ENCODE results near the gene SLC25A11. TPM values are rescaled to one million over a fixed set of nuclear protein-coding genes. Genes with fewer than 3 reads are reported as not detected.

Gene SLC25A11
- total and polyA plus RNA-seq, 3 experiments from 2014 or later, result 85.1 to 101 (median 90.0) TPM

DNA sequence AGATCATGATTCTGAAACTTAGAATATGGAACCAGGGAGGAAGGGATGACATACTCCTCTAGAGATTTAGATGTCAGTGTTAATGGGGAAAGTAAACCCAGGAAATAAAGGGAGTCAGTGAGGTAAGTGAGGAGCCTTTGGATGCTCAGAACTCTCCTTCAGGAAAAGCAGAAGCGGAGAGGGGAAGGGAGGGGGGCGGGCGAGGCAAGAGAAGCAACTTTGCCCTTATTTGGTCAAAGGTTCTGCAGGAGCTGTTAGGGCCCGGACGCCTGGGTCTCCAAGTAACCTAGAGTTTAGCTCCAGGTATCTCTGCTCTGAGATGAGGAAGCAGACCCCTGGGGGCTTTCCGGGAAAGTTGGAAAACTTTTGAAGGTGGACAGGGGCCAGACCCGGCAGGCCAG is 7.2 kb upstream of the SLC25A11 start:
- no peak for DNase-seq
- Histone ChIP-seq H3K36me3 (ENCODE audit: insufficient read depth, low read length) (peaks cover 35% of the 10 kb centered on the region), H3K27ac (ENCODE audit: low read depth, low read length) (peak overlapping the region; percentile 58), H3K4me3 (ENCODE audit: low read length) (peak overlapping the region; percentile 97), H3K9me3 (ENCODE audit: low read length) (no peaks in the 10 kb centered on the region), H3K27me3 (ENCODE audit: insufficient read depth, low read length, poor library complexity, severe bottlenecking) (no peaks in the 10 kb centered on the region), H3K4me1 (ENCODE audit: insufficient read depth, low read length) (peaks cover 56% of the 10 kb centered on the region)
- CTCF ChIA-PET, result interaction anchor here (0.5 to 3.3 kb wide), 5 partner anchors 20 to 117 kb away, joined by 3 to 17 read pairs (median 3); partner anchors contain the start of gene SPAG7
- Mint-ChIP-seq H3K4me3 (peak overlapping the region; percentile 94 to 100 (median 97)), H3K27me3 (peaks cover 0 to 5% of the 10 kb centered on the region in 2 donors), H3K9me3 (no peaks in the 10 kb centered on the region), H3K27ac (peak overlapping the region; percentile 73 to 97 (median 92)), H3K36me3 (peaks cover 8 to 53% (median 24%) of the 10 kb centered on the region in 3 donors), H3K4me1 (peaks cover 55 to 67% (median 65%) of the 10 kb centered on the region in 3 donors)
- POLR2A ChIA-PET, result interaction anchor here (0.7 to 11.7 kb wide), 6 partner anchors 8 to 127 kb away, joined by 3 to 187 read pairs (median 4); partner anchors contain the start of genes C17orf107, RNF167, SLC25A11 and SPAG7

DNA sequence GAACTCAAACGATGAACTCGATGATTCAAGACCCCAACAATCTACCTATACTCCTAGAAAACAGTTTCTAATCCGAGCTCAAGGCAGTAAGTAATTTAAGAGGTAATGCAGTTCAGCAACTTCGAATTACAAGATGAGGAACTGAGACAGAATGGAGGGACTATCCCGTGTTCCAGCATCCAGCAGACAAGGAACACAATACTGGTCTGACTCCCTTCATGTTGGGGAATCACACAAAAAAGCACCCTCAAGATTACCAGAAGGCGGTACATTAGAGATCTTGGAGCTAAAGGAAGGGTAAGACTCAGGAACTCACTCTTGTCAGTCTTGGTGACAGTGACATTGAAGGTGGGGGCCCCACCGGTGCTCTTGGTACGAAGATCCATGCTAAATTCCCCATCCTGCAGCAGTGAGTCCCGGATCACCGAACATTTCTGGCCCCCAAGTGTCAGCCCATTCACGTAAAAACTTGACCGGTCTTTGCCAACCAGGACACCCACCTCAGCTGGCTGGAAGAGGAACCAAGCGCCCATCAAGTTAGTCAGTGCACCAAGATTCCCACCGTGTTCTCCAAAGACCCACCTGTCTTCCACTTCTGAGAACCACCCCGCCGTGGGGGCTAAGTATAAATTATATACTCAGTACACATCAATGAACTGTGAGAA is 6.6 kb upstream of the SLC25A11 start:
- Histone ChIP-seq H3K4me3 (ENCODE audit: low read length) (peak overlapping the region; percentile 97), H3K36me3 (ENCODE audit: insufficient read depth, low read length) (peaks cover 35% of the 10 kb centered on the region), H3K27ac (ENCODE audit: low read depth, low read length) (peak overlapping the region; percentile 58), H3K9me3 (ENCODE audit: low read length) (no peaks in the 10 kb centered on the region), H3K27me3 (ENCODE audit: insufficient read depth, low read length, poor library complexity, severe bottlenecking) (no peaks in the 10 kb centered on the region), H3K4me1 (ENCODE audit: insufficient read depth, low read length) (peaks cover 61% of the 10 kb centered on the region)
- Mint-ChIP-seq H3K27me3 (peaks cover 0 to 5% of the 10 kb centered on the region in 2 donors), H3K9me3 (no peaks in the 10 kb centered on the region), H3K36me3 (peaks cover 13 to 59% (median 29%) of the 10 kb centered on the region in 3 donors), H3K4me3 (peak overlapping the region; percentile 94 to 100 (median 97)), H3K27ac (peak overlapping the region; percentile 73 to 97 (median 92)), H3K4me1 (peaks cover 61 to 73% (median 71%) of the 10 kb centered on the region in 3 donors)
- no peak for DNase-seq
- ChIA-PET POLR2A (interaction anchor here (1.2 to 11.7 kb wide), 3 partner anchors 20 to 47 kb away, joined by 3 to 187 read pairs (median 4); partner anchors contain the start of genes C17orf107 and SPAG7), CTCF (interaction anchor here (0.5 to 3.3 kb wide), 4 partner anchors 21 to 118 kb away, joined by 3 to 17 read pairs (median 5); partner anchors contain the start of gene SPAG7)

DNA sequence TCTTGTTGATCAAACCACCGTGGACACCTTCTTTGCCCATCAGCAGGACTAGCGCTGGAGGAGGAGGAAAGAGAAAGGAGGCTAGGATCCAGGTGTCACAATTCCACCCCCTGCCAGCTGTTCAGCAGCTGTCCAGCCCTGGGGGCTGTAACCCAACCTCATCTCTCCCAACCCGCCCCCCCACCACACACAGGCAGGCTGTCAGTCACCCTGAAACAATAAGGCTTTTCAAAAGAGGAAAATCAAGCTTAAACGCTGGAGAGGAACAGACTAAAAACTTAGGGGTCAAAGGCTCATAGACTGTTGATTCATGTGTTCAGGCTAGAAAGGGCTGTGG is 6.1 kb upstream of the SLC25A11 start:
- H3K4me1 Mint-ChIP-seq, result peaks cover 64 to 74% (median 73%) of the 10 kb centered on the region in 3 donors
- POLR2A ChIA-PET, result interaction anchor here (1.4 to 11.7 kb wide), 2 partner anchors 21 to 46 kb away, joined by 4 to 187 read pairs; partner anchors contain the start of genes C17orf107 and SPAG7
- H3K4me1 ChIP-seq (ENCODE audit: insufficient read depth, low read length), result peaks cover 67% of the 10 kb centered on the region

DNA sequence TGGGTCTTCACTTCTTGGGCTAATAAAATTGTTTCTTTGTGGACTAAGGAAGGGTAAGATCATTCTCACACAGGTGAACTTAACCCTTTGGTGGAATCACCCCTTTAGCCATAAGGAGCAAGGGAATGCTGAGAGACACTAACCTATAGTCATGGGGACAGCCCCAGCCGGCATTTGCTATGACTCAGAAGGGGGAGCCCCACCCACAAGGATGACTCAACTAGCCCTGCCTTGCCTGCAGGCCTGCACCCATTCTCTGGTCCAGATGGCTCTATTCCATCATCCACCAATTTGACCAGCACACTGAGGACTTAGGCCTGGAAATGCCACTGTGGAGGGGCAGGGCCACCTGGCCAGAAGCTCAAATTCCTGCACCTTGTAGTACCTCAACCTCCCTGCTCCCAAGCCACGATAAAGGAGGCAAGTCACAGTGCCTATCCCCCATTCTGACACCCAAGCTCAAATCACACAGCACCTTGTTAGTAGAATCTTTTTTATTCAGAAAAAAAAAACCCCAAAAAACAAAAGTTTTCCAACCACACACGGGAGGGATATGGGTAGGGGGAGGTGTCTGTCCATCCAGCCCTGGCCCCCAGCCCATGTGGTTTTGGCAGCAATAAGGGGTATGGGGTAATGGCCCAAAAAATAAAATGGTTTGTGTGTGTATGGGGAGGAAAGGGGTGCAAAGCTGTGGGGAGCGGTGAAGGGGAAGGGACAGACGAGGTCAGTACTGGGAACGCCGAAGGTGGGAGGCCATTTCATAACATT is 5.5 kb upstream of the SLC25A11 start:
- peak overlapping the region; percentile 92 to 99 (median 96) for H3K27ac Mint-ChIP-seq
- Histone ChIP-seq H3K36me3 (ENCODE audit: insufficient read depth, low read length) (peaks cover 35% of the 10 kb centered on the region), H3K4me1 (ENCODE audit: insufficient read depth, low read length) (peaks cover 64% of the 10 kb centered on the region), H3K9me3 (ENCODE audit: low read length) (no peaks in the 10 kb centered on the region), H3K27ac (ENCODE audit: low read depth, low read length) (peak overlapping the region; percentile 65), H3K4me3 (ENCODE audit: low read length) (peak overlapping the region; percentile 51), H3K27me3 (ENCODE audit: insufficient read depth, low read length, poor library complexity, severe bottlenecking) (no peaks in the 10 kb centered on the region)
- H3K27me3 Mint-ChIP-seq, result peaks cover 0 to 5% of the 10 kb centered on the region in 2 donors
- peaks cover 13 to 70% (median 29%) of the 10 kb centered on the region in 3 donors for H3K36me3 Mint-ChIP-seq
- peak; percentile 39 to 88 (median 60) for DNase-seq
- H3K4me3 Mint-ChIP-seq, result peak overlapping the region; percentile 94 to 100 (median 97)
- ChIA-PET POLR2A (interaction anchor here (0.7 to 11.7 kb wide), 3 partner anchors 22 to 104 kb away, joined by 3 to 187 read pairs (median 4); partner anchors contain the start of genes C17orf107 and SPAG7), CTCF (interaction anchor here (2.6 to 3.3 kb wide), 2 partner anchors 22 to 36 kb away, joined by 7 to 17 read pairs; partner anchors contain the start of gene SPAG7)
- no peaks in the 10 kb centered on the region for H3K9me3 Mint-ChIP-seq
- H3K4me1 Mint-ChIP-seq, result peaks cover 58 to 70% (median 69%) of the 10 kb centered on the region in 3 donors

More for the DNA sequence above, 6.1 kb upstream of the SLC25A11 start:
- Mint-ChIP-seq H3K36me3 (peaks cover 13 to 64% (median 29%) of the 10 kb centered on the region in 3 donors), H3K9me3 (no peaks in the 10 kb centered on the region), H3K4me3 (peak overlapping the region; percentile 94 to 100 (median 97)), H3K27ac (peak overlapping the region; percentile 92 to 99 (median 96)), H3K27me3 (peaks cover 0 to 5% of the 10 kb centered on the region in 2 donors)
- H3K36me3 ChIP-seq (ENCODE audit: insufficient read depth, low read length), result peaks cover 35% of the 10 kb centered on the region
- H3K27ac ChIP-seq (ENCODE audit: low read depth, low read length), result peak overlapping the region; percentile 58
- CTCF ChIA-PET, result interaction anchor here (2.6 to 3.3 kb wide), 2 partner anchors 22 to 37 kb away, joined by 7 to 17 read pairs; partner anchors contain the start of gene SPAG7
- peak overlapping the region; percentile 97 for H3K4me3 ChIP-seq (ENCODE audit: low read length)
- no peaks in the 10 kb centered on the region for H3K9me3 ChIP-seq (ENCODE audit: low read length)
- no peak for DNase-seq
- no peaks in the 10 kb centered on the region for H3K27me3 ChIP-seq (ENCODE audit: insufficient read depth, low read length, poor library complexity, severe bottlenecking)

DNA sequence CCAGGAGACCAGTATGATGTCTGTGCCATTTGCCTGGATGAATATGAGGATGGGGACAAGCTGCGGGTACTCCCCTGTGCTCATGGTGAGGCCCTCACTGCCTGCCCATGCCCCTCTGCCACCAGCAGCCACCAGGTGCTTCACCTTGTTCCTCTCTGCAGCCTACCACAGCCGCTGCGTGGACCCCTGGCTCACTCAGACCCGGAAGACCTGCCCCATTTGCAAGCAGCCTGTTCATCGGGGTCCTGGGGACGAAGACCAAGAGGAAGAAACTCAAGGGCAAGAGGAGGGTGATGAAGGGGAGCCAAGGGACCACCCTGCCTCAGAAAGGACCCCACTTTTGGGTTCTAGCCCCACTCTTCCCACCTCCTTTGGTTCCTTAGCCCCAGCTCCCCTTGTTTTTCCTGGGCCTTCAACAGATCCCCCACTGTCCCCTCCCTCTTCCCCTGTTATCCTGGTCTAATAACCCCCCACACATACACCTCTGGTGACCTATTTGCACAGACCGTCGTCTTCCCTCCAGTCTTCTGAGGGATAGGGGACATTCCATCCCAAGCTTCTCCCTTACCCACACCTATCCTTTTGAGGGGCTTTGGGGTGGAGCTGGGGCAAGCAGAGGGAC is 4.8 kb upstream of the SLC25A11 start:
- peaks cover 35% of the 10 kb centered on the region for H3K36me3 ChIP-seq (ENCODE audit: insufficient read depth, low read length)
- POLR2A ChIA-PET, result interaction anchor here (0.7 to 11.7 kb wide), 3 partner anchors 22 to 105 kb away, joined by 3 to 187 read pairs (median 4); partner anchors contain the start of genes C17orf107 and SPAG7

DNA sequence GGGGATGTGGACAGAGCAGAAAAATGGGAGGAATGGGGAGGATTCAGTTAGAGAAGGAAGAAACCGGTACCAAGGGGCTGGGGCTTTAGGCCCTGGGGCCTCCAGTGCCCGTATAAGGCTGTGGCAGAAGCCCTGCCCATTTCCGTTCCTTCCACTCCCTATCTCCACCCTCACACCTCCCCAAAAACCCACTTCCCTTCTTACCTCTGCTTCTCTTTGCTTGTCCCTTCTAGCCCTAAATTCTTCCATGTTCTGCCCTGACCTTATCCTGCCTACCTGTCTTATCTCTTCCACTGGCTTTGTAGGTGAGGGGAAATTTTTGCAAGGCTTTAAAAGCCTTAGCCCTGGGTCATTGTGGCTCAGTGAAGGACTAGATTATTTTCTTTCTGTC is 4.3 kb upstream of the SLC25A11 start:
- H3K4me1 Mint-ChIP-seq, result peaks cover 57 to 74% (median 69%) of the 10 kb centered on the region in 3 donors
- POLR2A ChIA-PET, result interaction anchor here (0.6 to 0.8 kb wide), 2 partner anchors 23 to 43 kb away, joined by 3 read pairs; no protein-coding TSS in a partner anchor
- H3K36me3 ChIP-seq (ENCODE audit: insufficient read depth, low read length), result peaks cover 35% of the 10 kb centered on the region
- peak; percentile 41 to 70 (median 62) for DNase-seq
- peaks cover 64% of the 10 kb centered on the region for H3K4me1 ChIP-seq (ENCODE audit: insufficient read depth, low read length)
- H3K27ac Mint-ChIP-seq, result peak overlapping the region; percentile 86 to 99 (median 96)
- no peaks in the 10 kb centered on the region for H3K9me3 ChIP-seq (ENCODE audit: low read length)
- H3K4me3 Mint-ChIP-seq, result peak overlapping the region; percentile 94 to 100 (median 97)
- no peaks in the 10 kb centered on the region for H3K9me3 Mint-ChIP-seq
- CTCF ChIA-PET, result interaction anchor here (1.1 to 3.3 kb wide), 3 partner anchors 23 to 35 kb away, joined by 3 to 17 read pairs (median 7); partner anchors contain the start of gene SPAG7
- H3K36me3 Mint-ChIP-seq, result peaks cover 13 to 78% (median 29%) of the 10 kb centered on the region in 3 donors
- H3K27me3 Mint-ChIP-seq, result peaks cover 0 to 8% of the 10 kb centered on the region in 2 donors
- H3K27me3 ChIP-seq (ENCODE audit: insufficient read depth, low read length, poor library complexity, severe bottlenecking), result no peaks in the 10 kb centered on the region
- H3K27ac ChIP-seq (ENCODE audit: low read depth, low read length), result peak overlapping the region; percentile 65
- peak overlapping the region; percentile 51 for H3K4me3 ChIP-seq (ENCODE audit: low read length)

More for the DNA sequence above, 4.8 kb upstream of the SLC25A11 start:
- peaks cover 0 to 8% of the 10 kb centered on the region in 2 donors for H3K27me3 Mint-ChIP-seq
- Histone ChIP-seq H3K4me3 (ENCODE audit: low read length) (peak overlapping the region; percentile 51), H3K9me3 (ENCODE audit: low read length) (no peaks in the 10 kb centered on the region), H3K27me3 (ENCODE audit: insufficient read depth, low read length, poor library complexity, severe bottlenecking) (no peaks in the 10 kb centered on the region), H3K4me1 (ENCODE audit: insufficient read depth, low read length) (peaks cover 62% of the 10 kb centered on the region), H3K27ac (ENCODE audit: low read depth, low read length) (peak overlapping the region; percentile 65)
- H3K36me3 Mint-ChIP-seq, result peaks cover 13 to 74% (median 29%) of the 10 kb centered on the region in 3 donors
- H3K4me1 Mint-ChIP-seq, result peaks cover 55 to 71% (median 66%) of the 10 kb centered on the region in 3 donors
- no peaks in the 10 kb centered on the region for H3K9me3 Mint-ChIP-seq
- CTCF ChIA-PET, result interaction anchor here (2.6 to 3.3 kb wide), 2 partner anchors 23 to 36 kb away, joined by 7 to 17 read pairs; partner anchors contain the start of gene SPAG7
- no peak for DNase-seq
- H3K27ac Mint-ChIP-seq, result peak overlapping the region; percentile 92 to 99 (median 96)
- H3K4me3 Mint-ChIP-seq, result peak overlapping the region; percentile 94 to 100 (median 97)
